ENCODE results near the gene DYRK4.

GRCh38 chr12:4610481-4610880 lies 48.5 kb downstream of the DYRK4 start:
- TF ChIP-seq CTCF (IDR thresholded peaks at IDR 0.05) (no peak), POLR2A (IDR thresholded peaks at IDR 0.05) (no peak)
